Calu3 (cell line): ENCODE data around the gene MAEA. TPM values are rescaled to one million over a fixed set of nuclear protein-coding genes. Genes with fewer than 3 reads are reported as not detected.

Experiments
- BruUV-seq: library from RNA; stranded (reverse); fragments of 400-500 nt; replicated peaks from 2 replicates; lab custom pipeline; 2021; lab: Mats Ljungman, UMichigan
- CTCF ChIA-PET: fragments of 300-600 bp; sonication (Branson Sonifier 250); formaldehyde crosslinking; loops from one replicate; lab custom pipeline; 2022; ENCODE audit warnings: antibody characterized with exemption; lab: Charles Lee
- DNase-seq: peaks from one replicate; pipeline ENCODE4 v3.0.0; 2022
- H3K27ac Mint-ChIP-seq: one replicate; pipeline ENCODE4 v1.8.0; 2022; ENCODE audit warnings: mixed read lengths; ENCODE audit not compliant: unreplicated experiment
- H3K27me3 Mint-ChIP-seq: one replicate; pipeline ENCODE4 v1.8.0; 2022; ENCODE audit warnings: mixed read lengths; ENCODE audit not compliant: unreplicated experiment
- H3K36me3 Mint-ChIP-seq: one replicate; pipeline ENCODE4 v1.8.0; 2022; ENCODE audit warnings: mild to moderate bottlenecking, moderate library complexity, mixed read lengths; ENCODE audit not compliant: insufficient read depth, unreplicated experiment
- H3K4me1 Mint-ChIP-seq: one replicate; pipeline ENCODE4 v1.8.0; 2022; ENCODE audit warnings: mild to moderate bottlenecking, low read depth, mixed read lengths; ENCODE audit not compliant: unreplicated experiment
- H3K4me3 Mint-ChIP-seq: one replicate; pipeline ENCODE4 v1.8.0; 2022; ENCODE audit warnings: mild to moderate bottlenecking, low read depth, moderate library complexity, mixed read lengths; ENCODE audit not compliant: unreplicated experiment
- H3K9me3 Mint-ChIP-seq: one replicate; pipeline ENCODE4 v1.8.0; 2022; ENCODE audit warnings: low read depth, mixed read lengths; ENCODE audit not compliant: unreplicated experiment
- intact Hi-C: fragments of 100-400 bp; cut with micrococcal nuclease; formaldehyde crosslinking; loops from one replicate; pipeline ENCODE4 v1.10.0; 2022; ENCODE audit not compliant: unreplicated experiment
- total RNA-seq: library from RNA; stranded (reverse); gene quantifications from 2 replicates; pipeline ENCODE4 v1.2.3, GENCODE V29; 2022
- TF ChIP-seq, protein P1 (sequence below): fragments of 200-600 bp; IDR thresholded peaks from one replicate; pipeline ENCODE4 v1.8.0; 2022; ENCODE audit warnings: antibody characterized with exemption; ENCODE audit not compliant: unreplicated experiment

The MAEA gene
- total RNA-seq, 1 experiment from 2014 or later: 59.0 TPM

DNA sequence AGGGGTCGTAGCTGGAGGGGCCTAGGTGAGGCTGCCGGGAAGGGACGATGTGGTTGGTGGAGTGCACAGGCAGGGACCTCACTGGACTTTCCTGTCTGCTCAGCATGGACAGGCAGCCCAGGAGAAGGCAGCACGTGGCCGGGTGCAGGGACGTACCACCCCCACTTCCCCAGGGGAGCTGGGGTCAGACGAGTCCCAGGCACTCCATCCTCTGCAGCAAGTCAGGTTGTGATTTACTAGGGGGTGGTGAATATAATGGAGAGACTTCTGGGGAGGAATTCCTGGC is 39.2 kb upstream of the MAEA start:
- CTCF ChIA-PET: no interaction called here
- peaks cover 12% of the 10 kb centered on the region for H3K4me1 Mint-ChIP-seq
- TF ChIP-seq, protein P1, sequence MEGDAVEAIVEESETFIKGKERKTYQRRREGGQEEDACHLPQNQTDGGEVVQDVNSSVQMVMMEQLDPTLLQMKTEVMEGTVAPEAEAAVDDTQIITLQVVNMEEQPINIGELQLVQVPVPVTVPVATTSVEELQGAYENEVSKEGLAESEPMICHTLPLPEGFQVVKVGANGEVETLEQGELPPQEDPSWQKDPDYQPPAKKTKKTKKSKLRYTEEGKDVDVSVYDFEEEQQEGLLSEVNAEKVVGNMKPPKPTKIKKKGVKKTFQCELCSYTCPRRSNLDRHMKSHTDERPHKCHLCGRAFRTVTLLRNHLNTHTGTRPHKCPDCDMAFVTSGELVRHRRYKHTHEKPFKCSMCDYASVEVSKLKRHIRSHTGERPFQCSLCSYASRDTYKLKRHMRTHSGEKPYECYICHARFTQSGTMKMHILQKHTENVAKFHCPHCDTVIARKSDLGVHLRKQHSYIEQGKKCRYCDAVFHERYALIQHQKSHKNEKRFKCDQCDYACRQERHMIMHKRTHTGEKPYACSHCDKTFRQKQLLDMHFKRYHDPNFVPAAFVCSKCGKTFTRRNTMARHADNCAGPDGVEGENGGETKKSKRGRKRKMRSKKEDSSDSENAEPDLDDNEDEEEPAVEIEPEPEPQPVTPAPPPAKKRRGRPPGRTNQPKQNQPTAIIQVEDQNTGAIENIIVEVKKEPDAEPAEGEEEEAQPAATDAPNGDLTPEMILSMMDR: no peak
- DNase-seq: no peak
- H3K4me3 Mint-ChIP-seq: peak overlapping the region; percentile 79
- no TSS peak for BruUV-seq
- peaks cover 41% of the 10 kb centered on the region for H3K36me3 Mint-ChIP-seq
- H3K9me3 Mint-ChIP-seq: peaks cover 9% of the 10 kb centered on the region
- H3K27me3 Mint-ChIP-seq: no peaks in the 10 kb centered on the region
- intact Hi-C loops: no loop called here
- no peak overlapping the region for H3K27ac Mint-ChIP-seq

DNA sequence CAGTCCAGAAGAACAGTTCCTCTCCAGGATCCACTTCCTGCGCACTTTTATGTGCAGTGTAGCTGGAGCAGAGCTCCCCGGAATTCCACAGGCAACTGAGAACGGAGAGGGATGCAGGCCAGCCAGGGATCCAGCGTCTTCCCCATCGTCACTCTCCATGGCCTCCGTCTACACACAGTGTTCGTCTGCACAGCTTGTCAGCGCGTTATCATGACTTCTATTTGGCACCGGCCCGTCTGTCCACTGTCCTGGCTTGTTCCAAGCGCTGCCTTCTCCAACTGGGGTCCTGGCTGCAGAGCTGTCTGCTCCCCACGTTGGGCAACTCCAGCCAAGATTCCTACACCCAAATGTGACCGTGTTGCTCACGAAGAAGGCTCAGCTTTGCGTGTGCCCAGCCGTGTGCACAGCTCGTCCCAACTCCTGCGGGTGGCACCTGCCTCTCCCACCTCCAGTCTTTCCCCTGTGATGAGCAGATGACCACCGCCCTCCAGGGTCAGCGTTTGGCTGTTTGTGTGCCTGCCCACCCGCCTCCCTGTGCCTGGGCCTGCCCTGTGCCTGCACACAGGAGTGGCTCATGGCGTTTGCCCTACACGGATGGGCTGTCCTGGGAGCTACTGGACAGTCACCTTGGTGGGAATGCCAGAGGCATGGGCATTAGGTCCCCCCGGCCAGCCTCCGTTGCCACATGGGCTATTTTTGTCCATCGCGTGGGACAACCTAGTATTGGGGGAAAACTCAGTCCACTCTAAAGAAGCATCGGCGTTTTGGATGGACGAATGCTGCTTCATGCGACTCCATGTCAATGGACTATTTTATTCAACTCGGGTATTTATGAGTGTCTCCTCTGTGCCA is 38.5 kb upstream of the MAEA start:
- CTCF ChIA-PET: no interaction called here
- Mint-ChIP-seq H3K36me3 (peaks cover 36% of the 10 kb centered on the region), H3K4me3 (no peak overlapping the region), H3K9me3 (peaks cover 13% of the 10 kb centered on the region), H3K4me1 (peaks cover 9% of the 10 kb centered on the region), H3K27me3 (no peaks in the 10 kb centered on the region), H3K27ac (no peak overlapping the region)
- intact Hi-C loops: no loop called here
- TF ChIP-seq, protein P1: no peak
- DNase-seq: no peak
- BruUV-seq: no TSS peak

DNA sequence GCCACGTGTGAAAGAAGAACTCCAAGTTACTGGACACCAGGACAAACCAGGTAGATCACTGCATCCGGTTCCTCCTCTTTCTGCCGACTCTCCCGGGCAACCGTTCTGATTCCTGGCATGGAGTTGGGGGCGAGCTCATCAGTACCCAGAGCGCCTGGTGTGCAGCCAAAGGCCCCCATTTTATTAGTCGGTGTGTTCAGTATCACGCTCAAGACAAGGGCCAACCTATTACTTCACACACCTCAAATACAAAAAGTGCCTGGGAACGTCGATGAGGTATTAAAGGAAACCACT is 38.0 kb upstream of the MAEA start:
- BruUV-seq: no TSS peak
- CTCF ChIA-PET: no interaction called here
- H3K36me3 Mint-ChIP-seq: peaks cover 30% of the 10 kb centered on the region
- peaks cover 15% of the 10 kb centered on the region for H3K9me3 Mint-ChIP-seq
- intact Hi-C loops: no loop called here
- H3K27me3 Mint-ChIP-seq: no peaks in the 10 kb centered on the region
- DNase-seq: no peak
- no peak overlapping the region for H3K4me3 Mint-ChIP-seq
- H3K4me1 Mint-ChIP-seq: peaks cover 3% of the 10 kb centered on the region
- TF ChIP-seq, protein P1: no peak
- no peak overlapping the region for H3K27ac Mint-ChIP-seq

DNA sequence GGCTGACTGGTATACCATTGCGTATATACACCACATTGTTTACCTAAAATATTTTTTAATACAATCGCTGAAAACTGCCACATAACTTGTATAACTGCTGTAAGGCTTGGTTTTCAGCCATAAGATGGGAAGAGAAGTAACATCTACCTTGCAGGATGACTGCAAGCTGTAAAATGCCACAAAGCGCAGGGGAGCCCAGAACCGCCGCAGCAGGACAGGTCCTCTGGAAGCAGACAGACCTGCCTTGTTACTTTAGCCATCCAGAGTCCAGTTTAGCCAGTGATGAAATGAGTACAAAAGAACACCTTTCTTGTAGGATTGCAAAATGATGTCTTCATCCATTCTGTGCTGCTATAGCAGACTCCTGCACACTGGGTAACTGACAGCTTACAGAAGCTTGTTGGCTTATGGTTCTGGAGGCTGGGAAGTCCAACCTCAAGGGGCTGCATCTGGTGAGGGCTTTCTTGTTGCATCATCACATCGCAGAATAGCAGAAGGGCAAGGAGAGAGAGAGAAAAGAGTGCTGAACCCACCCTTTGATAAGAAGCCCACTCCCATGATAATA is 36.7 kb upstream of the MAEA start:
- H3K27ac Mint-ChIP-seq: no peak overlapping the region
- H3K4me1 Mint-ChIP-seq: no peaks in the 10 kb centered on the region
- BruUV-seq: no TSS peak
- H3K36me3 Mint-ChIP-seq: peaks cover 17% of the 10 kb centered on the region
- DNase-seq: no peak
- intact Hi-C loops: no loop called here
- H3K4me3 Mint-ChIP-seq: no peak overlapping the region
- CTCF ChIA-PET: no interaction called here
- TF ChIP-seq, protein P1: no peak
- no peaks in the 10 kb centered on the region for H3K27me3 Mint-ChIP-seq
- H3K9me3 Mint-ChIP-seq: peaks cover 15% of the 10 kb centered on the region
